GM12864 (cell line): ENCODE measurements around the gene ATP8B4.

Experiments
- DNase-seq: peaks from one replicate; pipeline ENCODE4 v3.0.0-alpha.2; 2011; ENCODE audit warnings: low read depth
- H3K4me3 ChIP-seq: 2 replicates; pipeline ENCODE4 v1.5.1; 2011; ENCODE audit warnings: mild to moderate bottlenecking, low read depth, low read length, control low read depth
- CTCF ChIP-seq: IDR thresholded peaks from 2 replicates; pipeline ENCODE4 v1.5.1; 2011; ENCODE audit warnings: low read depth, mild to moderate bottlenecking, moderate library complexity, low read length, control low read depth, inconsistent platforms; ENCODE audit errors: missing control alignments

Gene ATP8B4

DNA sequence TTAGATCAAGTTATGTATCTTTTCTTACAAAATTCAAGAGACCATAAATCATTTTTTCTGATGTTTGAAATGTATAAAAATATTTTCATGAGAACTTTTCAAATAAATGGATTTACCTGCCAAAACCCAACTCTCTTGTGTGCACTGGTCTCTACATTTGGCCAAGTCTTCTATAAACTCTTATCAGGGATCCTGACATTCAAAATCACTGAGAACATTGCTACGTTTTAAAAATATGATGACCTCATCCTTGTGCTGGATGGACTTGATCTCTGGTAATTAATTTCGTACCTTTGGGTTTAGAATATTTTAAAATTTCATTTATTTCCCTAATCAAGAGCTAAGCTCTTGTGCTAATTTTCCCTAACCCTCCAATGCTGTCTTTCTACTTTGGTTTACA is 127.4 kb downstream of the ATP8B4 start:
- no peak for TF ChIP-seq CTCF
- DNase-seq: no peak
- H3K4me3 ChIP-seq: no peak overlapping the region

- no peak overlapping the region for H3K4me3 ChIP-seq
- no peak for DNase-seq
- no peak for TF ChIP-seq CTCF
These were observed 128.0 kb downstream of the ATP8B4 start for GRCh38 chr15:49990835-49991545.

- no peak for DNase-seq
- no peak for TF ChIP-seq CTCF
- no peak overlapping the region for H3K4me3 ChIP-seq
These were observed 129.5 kb downstream of the ATP8B4 start for GRCh38 chr15:49989498-49989897.

GRCh38 chr15:49988766-49989165 is 130.3 kb downstream of the ATP8B4 start:
- DNase-seq: no peak
- TF ChIP-seq CTCF: no peak
- no peak overlapping the region for H3K4me3 ChIP-seq

- TF ChIP-seq CTCF: no peak
- DNase-seq: no peak
- no peak overlapping the region for H3K4me3 ChIP-seq
These were observed 131.1 kb downstream of the ATP8B4 start for GRCh38 chr15:49987896-49988295.

DNA sequence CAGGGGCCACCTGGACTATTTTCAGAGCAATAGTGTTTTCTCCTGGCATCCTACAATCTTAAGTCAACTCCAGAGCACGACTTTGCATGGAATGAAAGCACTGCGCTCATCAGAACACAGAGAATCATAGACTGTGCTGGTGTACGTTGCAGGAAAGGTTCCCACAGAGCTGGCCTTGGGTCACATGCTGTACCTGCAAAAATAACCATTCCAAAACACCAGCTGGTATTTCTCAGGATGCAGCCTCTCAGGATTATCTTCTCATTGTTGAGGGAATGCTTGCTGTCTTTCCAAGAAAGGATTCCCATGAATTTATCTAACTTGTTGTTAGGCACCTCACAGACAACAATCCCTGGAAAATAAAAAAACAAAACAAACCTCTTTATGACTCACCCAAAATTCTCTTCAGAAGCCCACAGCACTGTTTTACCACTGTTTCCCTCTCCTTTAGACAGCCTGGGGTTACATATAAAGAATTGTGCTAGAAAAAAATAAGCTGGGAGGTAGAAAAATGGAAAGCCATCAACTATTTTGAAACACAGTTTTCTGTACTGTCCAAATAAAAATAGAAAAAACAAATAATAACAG is 131.7 kb downstream of the ATP8B4 start:
- no peak for TF ChIP-seq CTCF
- no peak overlapping the region for H3K4me3 ChIP-seq
- DNase-seq: no peak

DNA sequence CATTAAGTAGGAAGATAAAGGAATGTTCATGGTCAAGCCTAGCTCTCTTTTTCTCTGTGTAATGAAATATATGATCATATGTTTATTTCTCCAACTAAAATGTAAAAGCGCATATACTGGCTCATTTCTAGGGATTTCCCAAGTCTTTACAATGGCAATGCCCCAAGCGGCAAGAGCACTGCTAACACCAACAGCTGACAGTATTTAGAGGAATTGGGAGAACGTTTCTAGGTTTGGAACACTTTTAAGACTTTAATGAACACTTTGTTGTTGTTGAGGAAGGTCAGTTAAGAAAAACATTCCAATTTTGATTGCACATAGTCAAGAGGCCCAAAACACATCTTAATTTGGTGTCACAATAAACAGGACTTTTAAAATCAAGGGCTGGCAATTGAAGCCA is 132.7 kb downstream of the ATP8B4 start:
- H3K4me3 ChIP-seq: no peak overlapping the region
- no peak for DNase-seq
- no peak for TF ChIP-seq CTCF
